ENCODE data around the gene XDH.

Gene XDH

DNA sequence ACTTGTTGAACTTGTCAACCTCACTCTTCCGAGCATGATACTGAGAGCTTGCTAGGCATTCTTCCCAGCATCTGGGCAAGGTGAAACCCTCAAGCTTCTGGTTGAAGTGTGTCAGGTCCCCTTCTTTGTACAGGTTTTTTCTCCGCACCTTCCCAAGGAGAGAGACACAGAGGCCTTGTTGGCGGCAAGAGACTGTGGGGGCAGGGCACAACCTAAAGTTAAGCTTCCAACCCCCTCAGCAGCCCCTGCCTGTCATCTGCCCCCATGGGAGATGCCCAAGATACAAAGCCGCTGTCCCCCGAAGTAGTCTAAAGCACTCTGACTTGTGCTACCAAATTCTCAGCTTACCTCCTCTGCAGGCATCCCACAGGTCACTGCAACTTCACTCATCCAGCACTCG, 64.9 kb downstream of the XDH start:
- Histone ChIP-seq H3K4me1 (ENCODE audit: control insufficient read depth in 5 of 5, insufficient read depth in 5 of 5, low read length in 5 of 5) (peaks cover 0 to 3% (median 0%) of the 10 kb centered on the region in 5 donors), H3K36me3 (ENCODE audit: control insufficient read depth in 5 of 5, insufficient read depth in 5 of 5, low read length in 5 of 5) (no peaks in the 10 kb centered on the region), H3K4me3 (ENCODE audit: low read depth in 1 of 5, low read length in 5 of 5) (no peak overlapping the region), H3K9me3 (ENCODE audit: control insufficient read depth in 5 of 5, low read length in 5 of 5) (peaks cover 0 to 5% (median 0%) of the 10 kb centered on the region in 5 donors), H3K27ac (ENCODE audit: low read depth, low read length) (no peak overlapping the region), H3K9ac (ENCODE audit: low read length in 5 of 5) (no peak overlapping the region), H3K27me3 (ENCODE audit: control insufficient read depth in 5 of 5, insufficient read depth in 4 of 5, low read length in 5 of 5) (peaks cover 0 to 3% (median 0%) of the 10 kb centered on the region in 5 donors)

DNA sequence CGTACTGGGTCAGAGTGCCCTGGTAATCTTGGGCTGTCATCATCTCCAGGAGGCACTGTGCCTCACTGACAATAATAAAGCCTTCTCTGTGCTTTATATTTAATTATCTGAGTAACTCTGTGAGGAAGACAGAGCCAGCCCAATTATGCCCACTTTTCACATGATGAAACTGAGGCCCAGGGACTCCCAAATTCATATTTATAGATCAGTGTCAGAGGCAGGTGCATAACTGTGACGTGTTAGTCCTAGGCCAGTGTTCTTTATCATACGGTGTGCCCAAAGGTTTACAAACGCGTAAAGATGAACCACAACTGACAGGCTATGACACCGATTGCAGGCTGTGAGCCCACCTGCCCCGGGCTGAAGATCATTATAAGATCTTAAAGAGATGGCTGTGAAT, 65.4 kb downstream of the XDH start:
- Histone ChIP-seq H3K4me3 (ENCODE audit: low read depth in 1 of 5, low read length in 5 of 5) (no peak overlapping the region), H3K27ac (ENCODE audit: low read depth, low read length) (no peak overlapping the region), H3K9ac (ENCODE audit: low read length in 5 of 5) (no peak overlapping the region), H3K9me3 (ENCODE audit: control insufficient read depth in 5 of 5, low read length in 5 of 5) (peaks cover 0 to 5% (median 0%) of the 10 kb centered on the region in 5 donors), H3K4me1 (ENCODE audit: control insufficient read depth in 5 of 5, insufficient read depth in 5 of 5, low read length in 5 of 5) (peaks cover 0 to 3% (median 0%) of the 10 kb centered on the region in 5 donors), H3K36me3 (ENCODE audit: control insufficient read depth in 5 of 5, insufficient read depth in 5 of 5, low read length in 5 of 5) (no peaks in the 10 kb centered on the region), H3K27me3 (ENCODE audit: control insufficient read depth in 5 of 5, insufficient read depth in 4 of 5, low read length in 5 of 5) (peaks cover 0 to 3% (median 0%) of the 10 kb centered on the region in 5 donors)

DNA sequence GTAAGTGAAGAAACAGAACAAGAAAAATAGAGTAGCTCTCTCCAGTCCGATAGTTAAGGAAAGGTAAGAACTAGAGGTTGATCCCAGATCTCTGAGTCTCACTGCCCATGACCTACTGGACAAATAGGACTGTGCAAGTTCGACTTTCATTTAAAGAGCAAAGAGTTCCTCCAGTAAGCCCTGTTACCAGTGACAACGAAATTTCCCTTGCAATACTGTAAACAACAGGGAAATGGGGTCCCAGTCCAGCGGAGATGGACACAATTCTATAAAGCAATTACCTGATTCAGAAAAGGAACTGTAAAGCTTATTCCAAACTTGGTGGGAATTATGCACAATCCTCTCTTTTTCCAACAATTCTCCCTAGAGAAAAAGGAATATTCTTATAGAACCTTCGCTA, 65.9 kb downstream of the XDH start:
- H3K4me3 ChIP-seq (ENCODE audit: low read depth in 1 of 5, low read length in 5 of 5): no peak overlapping the region
- no peak overlapping the region for H3K27ac ChIP-seq (ENCODE audit: low read depth, low read length)
- H3K9ac ChIP-seq (ENCODE audit: low read length in 5 of 5): no peak overlapping the region
- H3K4me1 ChIP-seq (ENCODE audit: control insufficient read depth in 5 of 5, insufficient read depth in 5 of 5, low read length in 5 of 5): peaks cover 0 to 3% (median 0%) of the 10 kb centered on the region in 5 donors
- no peaks in the 10 kb centered on the region for H3K36me3 ChIP-seq (ENCODE audit: control insufficient read depth in 5 of 5, insufficient read depth in 5 of 5, low read length in 5 of 5)
- H3K27me3 ChIP-seq (ENCODE audit: control insufficient read depth in 5 of 5, insufficient read depth in 4 of 5, low read length in 5 of 5): peaks cover 0 to 2% (median 0%) of the 10 kb centered on the region in 5 donors
- peaks cover 0 to 5% (median 0%) of the 10 kb centered on the region in 5 donors for H3K9me3 ChIP-seq (ENCODE audit: control insufficient read depth in 5 of 5, low read length in 5 of 5)

DNA sequence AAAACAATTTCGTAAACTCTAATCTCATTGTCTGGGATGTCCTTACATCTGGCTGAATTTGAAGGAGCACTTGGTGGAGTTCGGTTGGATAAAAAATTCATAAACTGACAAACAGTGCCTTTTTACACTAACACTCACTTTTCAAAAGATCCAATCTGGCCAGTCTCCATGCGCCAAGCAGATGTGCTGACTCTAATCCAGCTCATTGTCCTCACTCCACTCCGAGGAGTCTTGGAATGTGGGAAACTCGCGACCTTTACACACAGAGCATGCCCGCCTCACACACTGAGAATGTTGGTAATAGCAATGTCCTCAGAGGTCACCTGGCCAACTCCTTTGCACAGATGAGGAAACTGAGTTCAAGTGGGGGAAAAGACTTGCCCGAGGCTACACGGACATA, 66.8 kb downstream of the XDH start:
- H3K9ac ChIP-seq (ENCODE audit: low read length in 5 of 5): no peak overlapping the region
- peaks cover 0 to 5% (median 0%) of the 10 kb centered on the region in 5 donors for H3K9me3 ChIP-seq (ENCODE audit: control insufficient read depth in 5 of 5, low read length in 5 of 5)
- H3K4me1 ChIP-seq (ENCODE audit: control insufficient read depth in 5 of 5, insufficient read depth in 5 of 5, low read length in 5 of 5): peaks cover 0 to 3% (median 0%) of the 10 kb centered on the region in 5 donors
- no peak overlapping the region for H3K27ac ChIP-seq (ENCODE audit: low read depth, low read length)
- H3K36me3 ChIP-seq (ENCODE audit: control insufficient read depth in 5 of 5, insufficient read depth in 5 of 5, low read length in 5 of 5): no peaks in the 10 kb centered on the region
- H3K4me3 ChIP-seq (ENCODE audit: low read depth in 1 of 5, low read length in 5 of 5): no peak overlapping the region
- peaks cover 0 to 2% (median 0%) of the 10 kb centered on the region in 5 donors for H3K27me3 ChIP-seq (ENCODE audit: control insufficient read depth in 5 of 5, insufficient read depth in 4 of 5, low read length in 5 of 5)

DNA sequence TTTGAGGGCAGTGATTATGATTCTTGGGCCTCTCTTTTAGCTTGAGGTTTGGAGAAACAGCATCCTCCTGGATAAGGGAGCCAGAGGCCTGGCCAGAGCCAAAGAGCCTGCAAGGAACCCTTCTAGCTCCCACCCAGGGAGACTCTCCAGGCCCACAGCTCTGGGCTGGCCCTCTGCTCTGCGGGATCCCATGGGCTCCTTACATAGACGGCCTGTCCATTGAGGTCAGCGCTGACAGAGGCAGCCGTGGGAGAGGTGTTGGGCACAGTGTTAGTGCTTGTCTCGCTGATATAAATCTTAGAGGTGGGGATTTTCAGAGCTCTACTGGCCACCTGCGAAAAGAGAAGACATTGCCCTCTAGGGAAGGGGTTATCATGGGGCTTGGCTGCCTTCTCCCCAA, 67.2 kb downstream of the XDH start:
- H3K27me3 ChIP-seq (ENCODE audit: control insufficient read depth in 5 of 5, insufficient read depth in 4 of 5, low read length in 5 of 5): peaks cover 0 to 2% (median 0%) of the 10 kb centered on the region in 5 donors
- peaks cover 0 to 3% (median 0%) of the 10 kb centered on the region in 5 donors for H3K4me1 ChIP-seq (ENCODE audit: control insufficient read depth in 5 of 5, insufficient read depth in 5 of 5, low read length in 5 of 5)
- H3K9me3 ChIP-seq (ENCODE audit: control insufficient read depth in 5 of 5, low read length in 5 of 5): peaks cover 0 to 5% (median 0%) of the 10 kb centered on the region in 5 donors
- H3K27ac ChIP-seq (ENCODE audit: low read depth, low read length): no peak overlapping the region
- H3K9ac ChIP-seq (ENCODE audit: low read length in 5 of 5): no peak overlapping the region
- no peaks in the 10 kb centered on the region for H3K36me3 ChIP-seq (ENCODE audit: control insufficient read depth in 5 of 5, insufficient read depth in 5 of 5, low read length in 5 of 5)
- H3K4me3 ChIP-seq (ENCODE audit: low read depth in 1 of 5, low read length in 5 of 5): no peak overlapping the region

DNA sequence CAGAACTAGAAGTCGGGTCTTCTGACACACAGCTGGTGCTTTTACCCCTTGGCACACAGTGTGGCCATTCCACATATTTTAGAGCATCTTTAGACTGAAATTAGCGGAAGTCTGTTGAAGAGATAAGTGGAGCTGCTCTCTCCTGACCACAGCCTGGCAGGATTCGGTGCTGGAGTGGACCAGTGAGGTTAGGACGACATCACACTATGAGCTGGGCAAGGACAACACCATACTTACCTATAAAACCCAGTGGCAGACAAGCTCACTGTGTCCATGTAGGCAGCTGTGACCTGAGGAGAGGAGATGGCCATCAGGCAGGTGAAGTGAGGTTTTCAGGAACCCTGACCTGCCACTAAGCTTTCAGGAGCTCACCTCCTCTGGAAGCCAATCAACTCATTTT, 70.1 kb downstream of the XDH start:
- no peak overlapping the region for H3K9ac ChIP-seq (ENCODE audit: low read length in 5 of 5)
- no peaks in the 10 kb centered on the region for H3K9me3 ChIP-seq (ENCODE audit: control insufficient read depth in 5 of 5, low read length in 5 of 5)
- H3K27me3 ChIP-seq (ENCODE audit: control insufficient read depth in 5 of 5, insufficient read depth in 4 of 5, low read length in 5 of 5): peaks cover 0 to 4% (median 3%) of the 10 kb centered on the region in 5 donors
- no peak overlapping the region for H3K4me3 ChIP-seq (ENCODE audit: low read depth in 1 of 5, low read length in 5 of 5)
- peaks cover 0 to 3% (median 0%) of the 10 kb centered on the region in 5 donors for H3K4me1 ChIP-seq (ENCODE audit: control insufficient read depth in 5 of 5, insufficient read depth in 5 of 5, low read length in 5 of 5)
- no peaks in the 10 kb centered on the region for H3K36me3 ChIP-seq (ENCODE audit: control insufficient read depth in 5 of 5, insufficient read depth in 5 of 5, low read length in 5 of 5)
- H3K27ac ChIP-seq (ENCODE audit: low read depth, low read length): no peak overlapping the region

DNA sequence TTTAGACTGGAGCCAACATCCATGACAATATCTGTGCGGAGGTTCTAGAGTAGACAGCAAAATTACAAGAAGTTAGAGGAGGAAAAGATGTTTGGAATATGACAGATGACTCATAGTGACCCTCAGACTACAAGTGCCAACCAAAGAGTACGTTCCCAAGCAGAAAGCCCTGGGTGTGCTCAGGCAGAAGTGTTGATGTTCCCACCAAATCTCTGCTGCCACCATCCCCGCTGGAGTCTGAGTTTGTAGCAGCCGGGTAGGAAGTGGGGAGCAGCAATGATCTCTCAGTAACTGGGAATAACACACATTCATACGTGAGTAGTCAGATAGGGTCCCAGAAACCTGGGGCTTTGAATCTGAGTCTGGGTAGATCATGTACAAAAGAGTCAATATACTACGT, 73.2 kb downstream of the XDH start:
- Histone ChIP-seq H3K36me3 (ENCODE audit: control insufficient read depth in 5 of 5, insufficient read depth in 5 of 5, low read length in 5 of 5) (no peaks in the 10 kb centered on the region), H3K27ac (ENCODE audit: low read depth, low read length) (no peak overlapping the region), H3K4me1 (ENCODE audit: control insufficient read depth in 5 of 5, insufficient read depth in 5 of 5, low read length in 5 of 5) (no peaks in the 10 kb centered on the region), H3K9ac (ENCODE audit: low read length in 5 of 5) (no peak overlapping the region), H3K9me3 (ENCODE audit: control insufficient read depth in 5 of 5, low read length in 5 of 5) (no peaks in the 10 kb centered on the region), H3K4me3 (ENCODE audit: low read depth in 1 of 5, low read length in 5 of 5) (no peak overlapping the region), H3K27me3 (ENCODE audit: control insufficient read depth in 5 of 5, insufficient read depth in 4 of 5, low read length in 5 of 5) (peaks cover 0 to 6% (median 3%) of the 10 kb centered on the region in 5 donors)

DNA sequence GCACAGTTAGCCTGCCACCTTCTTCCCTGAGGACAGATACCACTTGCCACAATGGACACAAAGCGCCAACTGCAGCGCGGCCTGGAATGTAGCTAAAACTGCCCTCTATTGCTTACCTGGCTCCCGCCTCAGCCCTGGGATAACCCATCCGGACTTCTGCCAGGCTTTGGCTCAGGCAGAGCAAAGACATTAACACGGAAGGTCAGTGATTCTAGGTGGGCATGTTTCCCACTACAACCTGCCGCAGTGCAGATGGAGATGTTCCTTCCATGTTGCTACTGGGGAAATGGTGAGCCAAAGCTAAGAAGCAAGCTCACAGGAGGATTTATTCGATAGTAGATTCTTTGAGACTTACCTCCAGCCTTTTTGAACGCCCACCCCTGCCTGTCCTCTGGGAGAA, 74.8 kb downstream of the XDH start:
- no peak overlapping the region for H3K9ac ChIP-seq (ENCODE audit: low read length in 5 of 5)
- H3K27ac ChIP-seq (ENCODE audit: low read depth, low read length): no peak overlapping the region
- no peak overlapping the region for H3K4me3 ChIP-seq (ENCODE audit: low read depth in 1 of 5, low read length in 5 of 5)
- H3K9me3 ChIP-seq (ENCODE audit: control insufficient read depth in 5 of 5, low read length in 5 of 5): no peaks in the 10 kb centered on the region
- no peaks in the 10 kb centered on the region for H3K4me1 ChIP-seq (ENCODE audit: control insufficient read depth in 5 of 5, insufficient read depth in 5 of 5, low read length in 5 of 5)
- peaks cover 0 to 6% (median 3%) of the 10 kb centered on the region in 5 donors for H3K27me3 ChIP-seq (ENCODE audit: control insufficient read depth in 5 of 5, insufficient read depth in 4 of 5, low read length in 5 of 5)
- no peaks in the 10 kb centered on the region for H3K36me3 ChIP-seq (ENCODE audit: control insufficient read depth in 5 of 5, insufficient read depth in 5 of 5, low read length in 5 of 5)

DNA sequence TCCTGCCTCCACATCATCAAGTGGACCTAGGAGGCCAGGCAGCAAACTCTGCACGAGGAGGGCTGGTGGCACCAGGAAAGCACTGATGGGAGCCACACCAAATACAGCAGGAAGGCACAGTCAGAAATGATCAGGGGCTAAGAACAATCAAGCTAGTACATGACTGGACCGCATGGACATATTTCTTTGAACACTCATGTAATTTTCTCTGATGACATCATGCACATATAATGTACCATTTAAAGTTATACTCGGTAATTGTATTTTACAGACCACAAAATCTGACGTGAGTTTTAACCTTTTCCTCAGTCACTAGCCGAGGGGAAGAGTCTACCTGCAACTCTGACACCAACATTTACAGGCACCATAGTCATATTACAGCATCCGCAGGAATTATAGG, 76.7 kb downstream of the XDH start:
- peaks cover 0 to 8% (median 3%) of the 10 kb centered on the region in 5 donors for H3K27me3 ChIP-seq (ENCODE audit: control insufficient read depth in 5 of 5, insufficient read depth in 4 of 5, low read length in 5 of 5)
- no peak overlapping the region for H3K9ac ChIP-seq (ENCODE audit: low read length in 5 of 5)
- no peak overlapping the region for H3K27ac ChIP-seq (ENCODE audit: low read depth, low read length)
- H3K4me3 ChIP-seq (ENCODE audit: low read depth in 1 of 5, low read length in 5 of 5): no peak overlapping the region
- no peaks in the 10 kb centered on the region for H3K9me3 ChIP-seq (ENCODE audit: control insufficient read depth in 5 of 5, low read length in 5 of 5)
- no peaks in the 10 kb centered on the region for H3K4me1 ChIP-seq (ENCODE audit: control insufficient read depth in 5 of 5, insufficient read depth in 5 of 5, low read length in 5 of 5)
- H3K36me3 ChIP-seq (ENCODE audit: control insufficient read depth in 5 of 5, insufficient read depth in 5 of 5, low read length in 5 of 5): no peaks in the 10 kb centered on the region

DNA sequence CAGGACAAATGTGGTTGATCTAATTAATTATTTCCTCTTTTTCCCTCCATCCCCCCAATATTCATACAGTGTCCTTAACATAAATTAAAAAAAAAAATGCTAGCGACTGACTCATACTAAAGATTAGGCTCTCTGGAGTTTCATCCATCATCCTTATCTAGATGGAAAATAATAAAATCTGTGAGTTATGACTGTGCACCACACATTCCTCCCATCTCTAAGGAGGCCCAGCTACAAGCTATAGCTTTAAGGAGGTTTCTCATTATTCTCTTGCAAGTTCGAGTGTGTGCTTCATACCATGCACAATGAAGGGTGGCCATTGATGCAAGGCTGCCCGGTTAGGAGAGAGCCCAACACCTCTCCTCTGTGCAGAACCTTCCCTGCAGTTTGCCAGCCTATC, 77.3 kb downstream of the XDH start:
- H3K36me3 ChIP-seq (ENCODE audit: control insufficient read depth in 5 of 5, insufficient read depth in 5 of 5, low read length in 5 of 5): no peaks in the 10 kb centered on the region
- H3K9ac ChIP-seq (ENCODE audit: low read length in 5 of 5): no peak overlapping the region
- no peaks in the 10 kb centered on the region for H3K4me1 ChIP-seq (ENCODE audit: control insufficient read depth in 5 of 5, insufficient read depth in 5 of 5, low read length in 5 of 5)
- no peaks in the 10 kb centered on the region for H3K9me3 ChIP-seq (ENCODE audit: control insufficient read depth in 5 of 5, low read length in 5 of 5)
- peaks cover 0 to 8% (median 4%) of the 10 kb centered on the region in 5 donors for H3K27me3 ChIP-seq (ENCODE audit: control insufficient read depth in 5 of 5, insufficient read depth in 4 of 5, low read length in 5 of 5)
- no peak overlapping the region for H3K4me3 ChIP-seq (ENCODE audit: low read depth in 1 of 5, low read length in 5 of 5)
- H3K27ac ChIP-seq (ENCODE audit: low read depth, low read length): no peak overlapping the region

Data from subcutaneous abdominal adipose tissue (tissue), 5 donors.